Adrenal gland (tissue), 5 donors: ENCODE results near the gene ARMC2.
A peak's percentile ranks its signal among the peaks of the same experiment; 100 is the strongest.

Experiments used
- POLR2A ChIP-seq, 2 donors: fragments of 450-650 bp; IDR thresholded peaks; one replicate each; pipeline ENCODE4 v1.6.1; 2017; ENCODE audit warnings: antibody characterized with exemption in 2 of 2, mild to moderate bottlenecking in 2 of 2, moderate library complexity in 1 of 2
- TF ChIP-seq, protein P1 (sequence below), 6 experiments: fragments of 450-650 bp in 4 of 6; fragments of 200-600 bp in 2 of 6; sonication (generic) in 1 of 6; IDR thresholded peaks; 1 replicate in 5 of 6; 2 replicates in 1 of 6; pipeline versions ENCODE4 v1.5.1 to v1.8.0; 2016 to 2021; ENCODE audit warnings: antibody characterized with exemption in 6 of 6, mild to moderate bottlenecking in 2 of 6, moderate library complexity in 1 of 6
- donor health status: DM: no; HTN: no; CAD: no.

DNA sequence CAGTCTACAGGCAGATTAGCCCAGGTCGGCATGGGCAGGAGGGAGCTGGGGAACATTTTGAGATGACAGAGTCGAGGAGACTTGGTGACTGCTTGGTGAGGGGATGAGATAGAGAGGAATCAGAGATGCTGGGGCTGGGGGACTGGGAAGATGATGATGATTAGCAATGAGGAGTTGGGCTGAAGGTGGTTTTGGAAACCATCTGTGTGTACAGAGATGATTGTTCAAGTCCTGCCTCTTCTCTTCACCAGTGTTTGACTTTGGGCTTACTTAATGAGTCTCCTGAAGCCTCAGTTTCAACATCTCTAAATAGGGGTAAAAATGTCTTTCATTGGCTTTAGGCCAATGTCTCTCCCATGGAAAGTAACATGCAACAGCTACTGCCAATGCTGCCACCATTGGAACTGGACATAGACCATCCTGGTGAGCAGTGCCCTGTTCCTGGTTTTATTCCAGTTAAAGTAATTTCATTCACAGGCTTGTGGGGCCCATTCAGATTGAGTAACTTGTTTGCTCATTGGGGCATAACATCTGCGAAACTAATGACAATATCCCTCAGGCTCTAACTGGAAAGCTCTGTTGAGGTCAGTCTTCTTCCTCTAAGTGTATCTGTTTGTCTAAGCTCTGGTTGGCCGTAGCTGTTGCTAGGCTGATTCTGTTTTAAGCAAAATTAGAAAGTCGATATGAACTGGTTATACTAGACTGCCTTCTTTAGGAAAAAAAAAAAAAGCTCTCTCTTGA is 99.1 kb downstream of the ARMC2 start:
- TF ChIP-seq, protein P1, sequence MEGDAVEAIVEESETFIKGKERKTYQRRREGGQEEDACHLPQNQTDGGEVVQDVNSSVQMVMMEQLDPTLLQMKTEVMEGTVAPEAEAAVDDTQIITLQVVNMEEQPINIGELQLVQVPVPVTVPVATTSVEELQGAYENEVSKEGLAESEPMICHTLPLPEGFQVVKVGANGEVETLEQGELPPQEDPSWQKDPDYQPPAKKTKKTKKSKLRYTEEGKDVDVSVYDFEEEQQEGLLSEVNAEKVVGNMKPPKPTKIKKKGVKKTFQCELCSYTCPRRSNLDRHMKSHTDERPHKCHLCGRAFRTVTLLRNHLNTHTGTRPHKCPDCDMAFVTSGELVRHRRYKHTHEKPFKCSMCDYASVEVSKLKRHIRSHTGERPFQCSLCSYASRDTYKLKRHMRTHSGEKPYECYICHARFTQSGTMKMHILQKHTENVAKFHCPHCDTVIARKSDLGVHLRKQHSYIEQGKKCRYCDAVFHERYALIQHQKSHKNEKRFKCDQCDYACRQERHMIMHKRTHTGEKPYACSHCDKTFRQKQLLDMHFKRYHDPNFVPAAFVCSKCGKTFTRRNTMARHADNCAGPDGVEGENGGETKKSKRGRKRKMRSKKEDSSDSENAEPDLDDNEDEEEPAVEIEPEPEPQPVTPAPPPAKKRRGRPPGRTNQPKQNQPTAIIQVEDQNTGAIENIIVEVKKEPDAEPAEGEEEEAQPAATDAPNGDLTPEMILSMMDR (IDR thresholded peaks at IDR 0.05): no peak
- TF ChIP-seq POLR2A (IDR thresholded peaks at IDR 0.05): peak in 1 of 2 donors; percentile 14
